ENCODE data around the gene SEPTIN8.
"Not testable (repeated sequence)": the region's sequence is repeated elsewhere in the genome, so short reads cannot be mapped to it uniquely, and the experiment has no call there.

- TF ChIP-seq, protein P1, sequence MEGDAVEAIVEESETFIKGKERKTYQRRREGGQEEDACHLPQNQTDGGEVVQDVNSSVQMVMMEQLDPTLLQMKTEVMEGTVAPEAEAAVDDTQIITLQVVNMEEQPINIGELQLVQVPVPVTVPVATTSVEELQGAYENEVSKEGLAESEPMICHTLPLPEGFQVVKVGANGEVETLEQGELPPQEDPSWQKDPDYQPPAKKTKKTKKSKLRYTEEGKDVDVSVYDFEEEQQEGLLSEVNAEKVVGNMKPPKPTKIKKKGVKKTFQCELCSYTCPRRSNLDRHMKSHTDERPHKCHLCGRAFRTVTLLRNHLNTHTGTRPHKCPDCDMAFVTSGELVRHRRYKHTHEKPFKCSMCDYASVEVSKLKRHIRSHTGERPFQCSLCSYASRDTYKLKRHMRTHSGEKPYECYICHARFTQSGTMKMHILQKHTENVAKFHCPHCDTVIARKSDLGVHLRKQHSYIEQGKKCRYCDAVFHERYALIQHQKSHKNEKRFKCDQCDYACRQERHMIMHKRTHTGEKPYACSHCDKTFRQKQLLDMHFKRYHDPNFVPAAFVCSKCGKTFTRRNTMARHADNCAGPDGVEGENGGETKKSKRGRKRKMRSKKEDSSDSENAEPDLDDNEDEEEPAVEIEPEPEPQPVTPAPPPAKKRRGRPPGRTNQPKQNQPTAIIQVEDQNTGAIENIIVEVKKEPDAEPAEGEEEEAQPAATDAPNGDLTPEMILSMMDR (IDR thresholded peaks at IDR 0.05; ENCODE audit: extremely low read depth in 1 of 2, insufficient read depth in 1 of 2, low read depth in 1 of 2, low read length in 2 of 2), result not testable (repeated sequence)
- TF ChIP-seq JUN (IDR thresholded peaks at IDR 0.05; ENCODE audit: borderline replicate concordance, insufficient read depth, insufficient read length, low read depth); POLR2A (IDR thresholded peaks at IDR 0.05; ENCODE audit: low read depth, low read length); MYC (IDR thresholded peaks at IDR 0.05; ENCODE audit: low read depth, low read length): not testable (repeated sequence)
- TF ChIP-seq, protein P2, sequence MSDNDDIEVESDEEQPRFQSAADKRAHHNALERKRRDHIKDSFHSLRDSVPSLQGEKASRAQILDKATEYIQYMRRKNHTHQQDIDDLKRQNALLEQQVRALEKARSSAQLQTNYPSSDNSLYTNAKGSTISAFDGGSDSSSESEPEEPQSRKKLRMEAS (IDR thresholded peaks at IDR 0.05; ENCODE audit: insufficient read depth, insufficient read length), result not testable (repeated sequence)
Observed at GRCh38 chr5:132802685-132803066, 25.6 kb upstream of the SEPTIN8 start.

Measured in endothelial cell of umbilical vein (primary cell).